A549 (cell line): ENCODE results near the gene NYAP2.

Experiments used
- BCL3 ChIP-seq: fragments of >200 bp; sonication (Bioruptor Twin); formaldehyde crosslinking; IDR thresholded peaks from 3 replicates; pipeline ENCODE4 v1.6.1; 2016
- CEBPB ChIP-seq, 2 experiments: fragments of >200 bp in 1 of 2; sonication (Bioruptor Twin) in 1 of 2; formaldehyde crosslinking in 1 of 2; IDR thresholded peaks; 2 replicates each; pipeline ENCODE4 v1.6.1; 2012 to 2016
- CHD2 ChIP-seq: fragments of 150-350 bp; IDR thresholded peaks from 2 replicates; pipeline ENCODE4 v1.6.1; 2014; ENCODE audit warnings: low read length; ENCODE audit not compliant: partially characterized antibody
- JUNB ChIP-seq: fragments of >200 bp; sonication (Bioruptor Twin); formaldehyde crosslinking; IDR thresholded peaks from 2 replicates; pipeline ENCODE4 v1.6.1; 2016
- MAX ChIP-seq: IDR thresholded peaks from 2 replicates; pipeline ENCODE4 v1.6.1; 2012
- PHF8 ChIP-seq: fragments of 200-600 bp; sonication (generic); IDR thresholded peaks from 2 replicates; pipeline ENCODE4 v1.6.1; 2016; ENCODE audit warnings: low read depth, mild to moderate bottlenecking, antibody characterized with exemption, moderate library complexity, borderline replicate concordance
- POLR2A ChIP-seq: IDR thresholded peaks from 2 replicates; pipeline ENCODE4 v1.6.1; 2012; ENCODE audit warnings: mild to moderate bottlenecking, low read length
- SREBF2 ChIP-seq: fragments of 450-650 bp; IDR thresholded peaks from 2 replicates; pipeline ENCODE4 v1.6.1; 2014; ENCODE audit warnings: mild to moderate bottlenecking, moderate library complexity
- ZFP36 ChIP-seq: fragments of 450-650 bp; IDR thresholded peaks from 2 replicates; pipeline ENCODE4 v1.6.1; 2014; ENCODE audit warnings: borderline replicate concordance; ENCODE audit not compliant: partially characterized antibody
- TF ChIP-seq, protein P1 (sequence below): fragments of >200 bp; sonication (Bioruptor Twin); formaldehyde crosslinking; IDR thresholded peaks from 3 replicates; pipeline ENCODE4 v1.5.1; 2016
- TF ChIP-seq, protein P2 (sequence below): fragments of 450-650 bp; IDR thresholded peaks from 2 replicates; pipeline ENCODE4 v1.6.1; 2014; ENCODE audit warnings: antibody characterized with exemption

DNA sequence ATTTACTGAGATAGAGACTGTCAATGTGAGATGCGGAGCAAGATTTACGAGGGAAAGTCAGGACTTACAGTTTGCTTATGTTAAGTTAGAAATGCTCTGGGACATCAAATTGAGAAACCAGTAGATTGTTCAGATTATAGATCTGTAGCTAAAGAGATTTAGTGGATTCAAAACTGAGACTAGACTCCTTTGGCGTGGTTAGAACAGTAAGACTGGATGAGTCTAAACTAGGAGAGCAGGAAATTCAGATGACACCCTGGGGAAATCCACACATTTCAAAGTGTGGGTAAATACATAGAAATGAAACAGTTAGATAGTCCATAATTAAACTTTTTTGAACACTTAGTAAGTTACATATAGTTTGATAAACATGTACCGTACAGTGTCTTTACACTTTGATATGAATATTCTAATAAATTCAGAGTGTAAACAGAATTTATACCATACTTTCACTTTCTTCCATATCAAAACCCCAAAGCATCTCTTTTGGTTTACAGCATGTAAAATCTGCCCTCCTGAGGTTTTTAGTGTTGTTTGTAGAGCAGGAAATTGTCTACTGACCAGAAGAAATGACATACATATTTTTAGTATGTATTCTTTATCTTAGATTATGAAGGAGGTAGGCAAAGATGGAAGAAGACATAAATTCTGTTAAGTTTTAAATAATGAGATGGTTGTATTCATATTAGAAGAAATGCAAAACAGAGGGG is 231.5 kb downstream of the NYAP2 start:
- TF ChIP-seq, protein P1, sequence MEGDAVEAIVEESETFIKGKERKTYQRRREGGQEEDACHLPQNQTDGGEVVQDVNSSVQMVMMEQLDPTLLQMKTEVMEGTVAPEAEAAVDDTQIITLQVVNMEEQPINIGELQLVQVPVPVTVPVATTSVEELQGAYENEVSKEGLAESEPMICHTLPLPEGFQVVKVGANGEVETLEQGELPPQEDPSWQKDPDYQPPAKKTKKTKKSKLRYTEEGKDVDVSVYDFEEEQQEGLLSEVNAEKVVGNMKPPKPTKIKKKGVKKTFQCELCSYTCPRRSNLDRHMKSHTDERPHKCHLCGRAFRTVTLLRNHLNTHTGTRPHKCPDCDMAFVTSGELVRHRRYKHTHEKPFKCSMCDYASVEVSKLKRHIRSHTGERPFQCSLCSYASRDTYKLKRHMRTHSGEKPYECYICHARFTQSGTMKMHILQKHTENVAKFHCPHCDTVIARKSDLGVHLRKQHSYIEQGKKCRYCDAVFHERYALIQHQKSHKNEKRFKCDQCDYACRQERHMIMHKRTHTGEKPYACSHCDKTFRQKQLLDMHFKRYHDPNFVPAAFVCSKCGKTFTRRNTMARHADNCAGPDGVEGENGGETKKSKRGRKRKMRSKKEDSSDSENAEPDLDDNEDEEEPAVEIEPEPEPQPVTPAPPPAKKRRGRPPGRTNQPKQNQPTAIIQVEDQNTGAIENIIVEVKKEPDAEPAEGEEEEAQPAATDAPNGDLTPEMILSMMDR: no peak
- TF ChIP-seq POLR2A (no peak), BCL3 (no peak), PHF8 (no peak), CHD2 (no peak), CEBPB (IDR thresholded peaks at IDR 0.05) (no peak), SREBF2 (no peak), ZFP36 (no peak), MAX (no peak), JUNB (no peak)
- TF ChIP-seq, protein P2, sequence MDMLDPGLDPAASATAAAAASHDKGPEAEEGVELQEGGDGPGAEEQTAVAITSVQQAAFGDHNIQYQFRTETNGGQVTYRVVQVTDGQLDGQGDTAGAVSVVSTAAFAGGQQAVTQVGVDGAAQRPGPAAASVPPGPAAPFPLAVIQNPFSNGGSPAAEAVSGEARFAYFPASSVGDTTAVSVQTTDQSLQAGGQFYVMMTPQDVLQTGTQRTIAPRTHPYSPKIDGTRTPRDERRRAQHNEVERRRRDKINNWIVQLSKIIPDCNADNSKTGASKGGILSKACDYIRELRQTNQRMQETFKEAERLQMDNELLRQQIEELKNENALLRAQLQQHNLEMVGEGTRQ: no peak
